GM15510 (cell line): ENCODE data around the gene PTCRA.

Experiments used
- POLR2A ChIP-seq: IDR thresholded peaks from 3 replicates; pipeline ENCODE4 v1.6.1; 2011; ENCODE audit warnings: borderline replicate concordance; ENCODE audit not compliant: insufficient read length; ENCODE audit errors: extremely low read depth

Gene PTCRA

DNA sequence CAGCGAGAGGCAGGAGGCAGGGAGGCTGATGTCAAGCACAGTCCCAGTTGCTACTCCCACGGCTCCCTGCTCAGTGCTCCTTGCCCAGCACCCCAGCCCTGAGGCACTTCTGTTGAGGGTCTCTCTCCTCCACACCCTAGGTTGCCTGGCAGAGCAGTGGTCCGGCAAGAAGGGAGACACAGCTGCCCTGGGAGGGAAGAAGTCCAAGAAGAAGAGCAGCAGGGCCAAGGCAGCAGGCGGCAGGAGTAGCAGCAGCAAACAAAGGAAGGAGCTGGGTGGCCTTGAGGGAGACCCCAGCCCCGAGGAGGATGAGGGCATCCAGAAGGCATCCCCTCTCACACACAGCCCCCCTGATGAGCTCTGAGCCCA is 22.6 kb downstream of the PTCRA start:
- TF ChIP-seq POLR2A, result no peak

DNA sequence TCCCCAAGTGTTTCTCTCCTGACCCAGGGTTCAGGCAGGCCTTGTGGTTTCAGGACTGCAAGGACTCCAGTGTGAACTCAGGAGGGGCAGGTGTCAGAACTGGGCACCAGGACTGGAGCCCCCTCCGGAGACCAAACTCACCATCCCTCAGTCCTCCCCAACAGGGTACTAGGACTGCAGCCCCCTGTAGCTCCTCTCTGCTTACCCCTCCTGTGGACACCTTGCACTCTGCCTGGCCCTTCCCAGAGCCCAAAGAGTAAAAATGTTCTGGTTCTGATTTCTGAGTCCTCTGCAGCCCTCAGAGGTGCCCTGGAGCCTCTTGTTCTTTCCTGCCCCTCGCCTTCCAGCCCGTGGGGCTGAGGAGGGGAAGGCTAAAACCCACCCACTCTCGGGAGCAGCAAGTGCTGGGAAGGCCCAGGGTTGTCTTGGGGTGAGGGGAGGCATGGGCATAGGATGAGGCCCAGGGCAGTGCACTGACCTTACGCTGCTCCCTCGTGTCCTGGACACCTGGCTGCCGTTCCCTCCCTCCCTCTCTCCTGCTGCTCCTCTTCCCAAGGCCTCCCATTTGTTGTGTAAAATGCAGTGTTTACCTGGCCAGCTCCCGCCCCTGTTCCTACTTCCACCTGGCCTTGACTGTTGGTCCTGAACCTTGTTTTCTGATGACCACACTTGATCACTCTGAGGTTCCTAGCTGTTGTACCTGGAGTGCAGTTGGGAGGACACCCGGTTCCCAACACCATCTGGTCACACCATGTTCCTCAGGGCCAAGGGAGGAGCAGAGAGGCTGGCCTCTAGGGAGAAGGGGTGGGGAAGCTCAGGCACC is 23.3 kb downstream of the PTCRA start:
- peak; percentile 2 for TF ChIP-seq POLR2A

DNA sequence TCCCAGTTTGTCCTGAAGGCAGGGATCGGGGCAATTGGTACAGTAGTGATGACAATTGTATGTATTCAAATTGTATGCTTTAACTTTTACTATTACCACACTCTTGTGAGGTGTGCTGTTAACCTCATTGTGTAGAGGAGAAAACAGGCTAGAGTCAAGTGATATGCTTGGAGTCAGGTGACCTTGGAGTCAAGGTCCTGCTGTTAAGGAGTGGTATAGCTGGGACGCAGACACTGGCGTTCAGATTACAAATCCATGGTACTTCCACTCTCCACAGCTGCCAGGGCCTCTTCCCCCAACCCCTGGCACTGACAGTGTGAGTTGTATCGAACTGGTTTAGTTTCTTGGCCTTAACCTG is 23.9 kb downstream of the PTCRA start:
- no peak for TF ChIP-seq POLR2A

DNA sequence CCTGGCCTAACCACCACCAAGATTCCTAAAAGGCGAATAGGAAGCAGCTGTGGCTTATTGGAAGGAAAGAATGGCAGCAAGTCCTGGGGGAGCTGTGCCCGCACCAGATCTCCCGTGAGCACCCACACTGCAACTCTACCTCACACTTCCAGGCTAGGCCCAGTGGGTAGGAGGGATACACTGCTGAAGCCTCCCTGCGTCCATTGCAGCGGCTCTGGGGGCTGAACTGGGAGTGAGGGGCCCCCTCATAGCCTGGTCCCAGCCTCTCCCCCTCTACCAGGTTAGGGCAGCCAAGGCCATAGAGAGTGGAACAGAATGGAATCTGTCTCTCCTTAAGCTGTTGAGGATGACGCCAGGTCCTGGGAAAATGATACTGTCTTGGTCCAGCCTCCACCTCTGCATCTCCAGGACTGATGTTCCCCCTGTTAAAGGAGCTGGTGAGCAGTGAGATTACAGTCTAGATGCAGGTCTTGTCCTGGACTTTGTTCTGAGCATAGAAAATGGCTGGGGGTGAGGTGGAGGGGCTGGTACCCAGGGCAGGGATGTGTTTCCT is 24.7 kb downstream of the PTCRA start:
- no peak for TF ChIP-seq POLR2A

DNA sequence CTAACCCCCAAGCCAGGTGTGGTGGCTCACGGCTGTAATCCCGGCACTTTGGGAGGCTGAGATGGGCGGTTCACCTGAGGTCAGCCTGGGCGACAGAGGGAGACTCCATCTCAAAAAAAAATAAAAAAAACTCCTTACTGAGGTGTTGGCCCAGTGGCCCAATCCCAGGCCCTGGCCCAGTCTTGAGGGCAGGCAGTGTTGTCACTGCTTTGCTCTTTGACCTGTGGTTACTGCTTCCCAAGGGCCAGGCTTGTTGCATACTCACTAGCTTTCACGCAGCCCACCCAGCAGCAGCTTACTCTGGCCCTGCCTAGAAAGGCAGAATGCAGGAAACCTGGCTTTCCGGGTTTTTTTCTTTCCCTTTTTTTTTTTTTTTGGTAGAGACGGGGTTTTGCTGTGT is 26.6 kb downstream of the PTCRA start:
- no peak for TF ChIP-seq POLR2A

DNA sequence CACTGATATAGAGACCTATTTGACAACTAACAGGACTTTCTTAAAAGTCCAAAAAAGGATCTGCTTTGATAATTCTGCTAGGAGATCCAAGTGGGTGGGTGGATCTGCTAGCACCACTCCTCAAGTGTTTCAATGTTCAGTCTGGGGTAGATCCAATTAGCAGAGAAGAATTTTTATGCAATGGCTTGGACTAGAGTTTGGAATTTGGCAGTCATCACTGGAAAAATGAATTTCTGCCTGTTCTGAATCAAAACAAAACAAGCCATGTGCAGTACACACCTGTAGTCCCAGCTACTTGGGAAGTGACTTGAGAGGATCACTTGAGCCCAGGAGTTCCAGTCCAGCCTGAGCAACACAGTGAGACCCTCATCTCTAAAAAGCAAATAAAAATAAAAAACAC is 32.1 kb downstream of the PTCRA start:
- TF ChIP-seq POLR2A, result no peak

DNA sequence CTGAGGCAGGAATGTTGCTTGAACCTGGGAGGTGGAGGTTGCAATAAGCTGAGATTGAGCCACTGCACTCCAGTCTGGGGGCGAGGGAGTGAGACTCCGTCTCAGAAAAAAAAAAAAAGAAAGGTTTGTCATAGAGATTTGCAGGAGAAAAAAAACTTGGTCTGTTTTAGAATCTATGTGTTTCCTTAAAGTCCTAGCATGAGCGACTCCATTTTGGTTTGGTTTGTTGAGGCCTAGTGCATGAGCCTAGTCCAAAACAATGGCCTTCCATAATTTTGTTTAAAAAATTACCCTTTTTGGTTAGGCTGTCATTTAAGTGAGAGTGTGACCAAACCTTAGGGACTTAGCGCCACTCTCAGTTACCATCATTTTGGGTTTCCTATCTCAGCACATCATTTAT is 36.5 kb downstream of the PTCRA start:
- TF ChIP-seq POLR2A, result no peak

DNA sequence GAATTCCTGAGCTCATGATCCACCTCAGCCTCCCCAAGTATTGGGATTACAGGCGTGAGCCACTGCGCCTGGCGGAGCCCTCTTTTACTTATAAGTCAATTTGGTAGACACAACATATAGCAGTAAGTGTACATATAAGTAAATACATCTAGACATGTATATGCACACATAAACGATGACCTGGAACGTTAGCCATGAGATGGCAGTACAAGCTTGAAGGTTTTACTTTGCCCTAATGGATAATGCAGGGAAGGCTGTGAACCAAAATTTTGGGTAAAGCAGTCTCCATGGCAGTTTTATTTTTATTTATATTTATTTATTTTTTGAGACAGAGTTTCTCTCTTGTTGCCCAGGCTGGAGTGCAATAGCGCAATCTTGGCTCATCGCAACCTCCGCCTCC is 42.3 kb downstream of the PTCRA start:
- TF ChIP-seq POLR2A, result no peak

DNA sequence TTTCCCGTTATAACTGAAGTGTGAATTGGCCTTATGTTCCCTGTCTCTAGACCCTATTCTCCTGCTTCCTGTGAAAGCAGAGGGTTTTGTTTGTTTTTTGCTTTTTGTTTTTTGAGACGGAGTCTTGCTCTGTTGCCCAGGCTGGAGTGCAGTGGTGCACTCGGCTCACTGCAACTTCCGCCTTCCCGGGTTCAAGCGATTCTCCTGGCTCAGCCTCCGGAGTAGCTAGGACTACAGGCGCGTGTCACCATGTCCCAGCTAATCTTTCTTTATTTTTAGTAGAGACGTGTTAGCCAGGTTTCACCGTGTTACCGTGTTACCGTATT is 44.0 kb downstream of the PTCRA start:
- no peak for TF ChIP-seq POLR2A

DNA sequence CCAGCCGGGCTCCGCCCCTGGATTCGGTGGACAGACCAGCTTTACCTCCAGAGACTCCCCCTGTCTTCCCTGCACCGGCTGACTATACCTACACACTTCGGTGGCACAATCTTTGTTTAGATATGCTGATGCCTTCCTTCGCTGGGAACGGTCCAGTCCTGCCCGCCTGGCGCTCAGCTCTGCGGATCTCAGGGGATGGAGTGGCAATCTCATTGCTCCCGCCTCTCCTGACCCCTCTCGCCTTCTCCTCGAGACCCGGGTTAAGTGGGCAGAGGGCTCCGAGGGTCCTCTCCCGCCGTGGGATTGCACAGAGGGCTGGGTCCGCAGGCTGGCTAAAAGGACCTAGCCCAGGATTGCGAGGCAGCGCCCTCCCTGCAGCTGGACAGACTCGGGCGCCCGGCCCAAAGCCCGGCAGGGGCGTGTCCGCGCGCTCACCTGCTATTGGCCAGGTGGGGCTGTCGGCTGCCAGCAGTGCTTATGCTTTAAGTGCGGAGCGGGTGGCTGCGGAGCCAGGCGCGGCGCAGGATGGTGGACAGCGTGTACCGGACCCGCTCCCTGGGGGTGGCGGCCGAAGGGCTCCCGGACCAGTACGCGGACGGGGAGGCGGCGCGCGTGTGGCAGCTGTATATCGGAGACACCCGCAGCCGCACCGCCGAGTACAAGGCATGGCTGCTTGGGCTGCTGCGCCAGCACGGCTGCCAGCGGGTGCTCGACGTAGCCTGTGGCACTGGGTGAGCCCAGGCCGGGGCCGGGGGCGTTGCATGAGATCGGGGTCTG is 44.6 kb downstream of the PTCRA start, which contains the start of gene GNMT:
Gene GNMT (plus strand): TSS at position 512 of the 777 bp plus-strand sequence. CDS start 14 bp downstream, at position 526.
- no peak for TF ChIP-seq POLR2A

DNA sequence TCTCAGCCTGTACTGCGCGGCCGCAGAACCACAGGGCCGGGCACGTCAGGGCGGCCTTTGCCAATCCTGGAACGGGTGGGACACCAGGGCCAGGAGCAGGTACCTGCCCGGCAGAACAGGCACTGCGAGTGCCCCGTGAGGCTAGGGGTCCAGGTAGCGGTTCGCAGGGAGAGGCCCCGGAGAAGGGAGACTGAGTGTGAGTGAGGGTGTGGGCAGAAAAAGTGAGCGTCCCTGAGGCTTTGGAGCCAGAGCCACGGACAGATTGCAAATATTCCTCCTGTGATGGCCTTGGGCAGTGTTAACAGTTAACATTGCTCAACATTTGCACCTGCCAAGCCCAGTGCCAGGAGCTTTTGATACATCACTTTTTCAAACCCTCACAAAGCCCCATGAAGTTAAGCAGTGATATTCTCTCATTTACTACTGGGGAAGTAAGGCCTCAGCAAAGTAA is 45.2 kb downstream of the PTCRA start:
- TF ChIP-seq POLR2A, result no peak

DNA sequence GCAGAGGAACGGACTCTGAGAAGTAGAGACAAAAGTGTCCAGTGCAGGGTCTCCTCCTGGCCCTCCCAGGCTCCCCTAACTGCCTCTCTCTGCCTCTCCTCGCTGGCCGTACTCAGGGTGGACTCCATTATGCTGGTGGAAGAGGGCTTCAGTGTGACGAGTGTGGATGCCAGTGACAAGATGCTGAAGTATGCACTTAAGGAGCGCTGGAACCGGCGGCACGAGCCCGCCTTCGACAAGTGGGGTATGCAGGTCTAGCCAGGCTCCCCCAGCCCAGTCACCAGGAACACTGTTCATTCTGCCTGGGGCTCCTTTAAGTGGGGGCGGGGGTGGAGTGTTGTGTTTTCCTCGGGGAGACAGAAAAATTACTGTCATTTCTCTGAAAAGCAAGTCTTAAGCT is 46.2 kb downstream of the PTCRA start:
- TF ChIP-seq POLR2A, result no peak

DNA sequence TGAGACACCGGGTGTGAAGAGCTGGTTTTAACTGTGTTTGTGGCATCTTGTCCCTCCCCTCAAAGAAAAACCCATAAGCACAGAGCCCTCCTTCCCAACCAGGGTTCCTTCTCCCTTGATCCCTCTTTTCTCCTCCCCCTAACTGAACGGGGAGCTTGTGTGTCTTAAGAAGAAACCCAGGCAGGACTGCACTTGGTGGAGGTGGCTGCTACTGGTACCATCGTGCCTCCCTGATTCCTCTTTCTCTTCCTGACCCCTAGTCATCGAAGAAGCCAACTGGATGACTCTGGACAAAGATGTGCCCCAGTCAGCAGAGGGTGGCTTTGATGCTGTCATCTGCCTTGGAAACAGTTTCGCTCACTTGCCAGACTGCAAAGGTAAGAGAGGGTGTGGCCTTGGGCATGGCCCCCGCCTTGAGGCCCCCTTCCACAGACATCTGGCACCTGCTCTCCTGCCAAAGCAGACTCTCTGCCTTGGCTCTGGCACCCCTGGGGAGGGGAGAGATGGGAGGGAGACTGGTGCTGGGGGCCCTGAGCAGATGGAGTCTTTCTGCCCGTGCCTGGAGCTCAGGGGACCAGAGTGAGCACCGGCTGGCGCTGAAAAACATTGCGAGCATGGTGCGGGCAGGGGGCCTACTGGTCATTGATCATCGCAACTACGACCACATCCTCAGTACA is 46.8 kb downstream of the PTCRA start:
- no peak for TF ChIP-seq POLR2A

DNA sequence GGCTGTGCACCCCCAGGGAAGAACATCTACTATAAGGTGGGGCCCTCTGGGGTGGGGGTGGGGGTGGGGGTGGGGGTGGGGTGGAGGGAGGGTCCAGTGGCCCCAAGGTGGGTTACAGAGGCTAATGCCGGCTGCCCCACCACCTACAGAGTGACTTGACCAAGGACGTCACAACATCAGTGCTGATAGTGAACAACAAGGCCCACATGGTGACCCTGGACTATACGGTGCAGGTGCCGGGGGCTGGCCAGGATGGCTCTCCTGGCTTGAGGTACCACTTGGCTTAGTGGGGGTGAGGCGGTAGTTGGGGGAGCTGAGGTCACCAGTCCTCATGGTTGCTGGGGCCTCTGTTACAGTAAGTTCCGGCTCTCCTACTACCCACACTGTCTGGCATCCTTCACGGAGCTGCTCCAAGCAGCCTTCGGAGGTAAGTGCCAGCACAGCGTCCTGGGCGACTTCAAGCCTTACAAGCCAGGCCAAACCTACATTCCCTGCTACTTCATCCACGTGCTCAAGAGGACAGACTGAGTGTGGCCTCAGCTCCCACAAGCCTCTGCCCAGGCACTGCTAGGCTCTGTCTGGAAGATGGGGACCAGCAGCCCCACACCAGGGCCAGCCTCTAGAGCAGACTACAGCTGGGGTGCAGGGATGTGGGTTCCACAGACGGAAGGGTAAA is 47.5 kb downstream of the PTCRA start:
- no peak for TF ChIP-seq POLR2A

DNA sequence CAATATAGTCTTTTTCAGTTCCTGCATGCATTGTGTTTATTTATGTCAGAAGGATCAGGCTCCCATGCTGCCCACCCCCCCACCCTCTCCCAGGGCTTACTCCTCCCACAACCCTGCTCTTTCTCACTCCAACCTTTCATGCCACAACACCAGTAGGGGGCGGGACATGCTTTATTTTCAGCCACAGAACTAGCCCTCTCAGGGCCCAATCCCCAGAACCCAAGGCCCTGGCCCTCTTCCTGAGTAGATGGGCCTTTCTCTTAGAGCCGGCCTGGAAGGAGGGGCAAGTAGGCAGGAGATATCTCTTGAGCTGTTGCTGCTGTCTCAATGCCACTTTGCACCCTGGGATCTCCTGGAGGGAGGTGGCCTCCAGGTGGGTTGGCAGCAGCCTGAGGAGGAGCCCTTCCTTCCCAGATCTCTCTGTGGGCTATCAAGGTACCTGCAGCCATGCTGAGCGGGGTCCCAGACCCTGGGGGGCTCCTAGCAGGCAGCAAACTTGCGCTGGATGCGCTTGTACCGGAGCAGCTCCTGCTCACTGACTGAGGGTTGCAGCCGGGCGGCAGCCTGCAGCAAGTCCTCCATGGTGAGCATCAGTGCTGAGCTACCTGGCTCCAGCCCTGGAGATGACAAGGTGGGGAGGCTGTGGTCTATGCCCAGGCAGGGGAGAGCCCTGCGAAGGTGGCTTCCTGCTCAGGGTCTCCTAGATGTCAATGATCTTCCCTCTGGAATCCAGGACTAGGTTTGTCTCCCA is 48.2 kb downstream of the PTCRA start:
- no peak for TF ChIP-seq POLR2A

DNA sequence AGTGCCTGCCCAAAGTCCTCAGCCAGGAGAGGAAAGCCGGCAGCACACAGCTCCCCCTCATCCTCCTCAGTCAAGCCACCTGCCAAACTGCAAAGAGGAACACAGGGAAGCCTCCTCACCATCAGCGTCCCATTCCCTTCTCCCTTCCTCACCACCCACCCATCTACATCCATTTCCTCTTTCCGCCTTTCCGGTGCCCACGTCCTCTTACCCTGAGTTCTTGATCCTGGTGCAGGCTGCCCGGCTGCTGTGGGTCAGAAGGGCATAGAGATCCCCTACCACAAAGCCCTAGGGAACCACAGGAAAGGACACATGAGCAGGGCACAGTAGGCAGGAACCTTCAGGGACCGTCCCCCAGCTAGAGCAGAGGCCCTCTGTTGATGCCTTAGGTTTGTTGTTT is 50.7 kb downstream of the PTCRA start:
- no peak for TF ChIP-seq POLR2A
